Duodenal mucosa (tissue), 2 donors: ENCODE results near the gene DCC.

ENCODE experiments used
- H3K27ac ChIP-seq: one replicate; pipeline ENCODE4 v1.7.0; 2013; ENCODE audit warnings: low read depth, low read length
- H3K27me3 ChIP-seq, 2 donors: one replicate each; pipeline ENCODE4 v1.7.0; 2013; ENCODE audit warnings: low read length in 2 of 2, control low read depth in 1 of 2; ENCODE audit not compliant: insufficient read depth in 2 of 2, control insufficient read depth in 1 of 2
- H3K36me3 ChIP-seq, 2 donors: one replicate each; pipeline ENCODE4 v1.7.0; 2013; ENCODE audit warnings: low read length in 2 of 2, control low read depth in 1 of 2; ENCODE audit not compliant: insufficient read depth in 2 of 2, control insufficient read depth in 1 of 2
- H3K4me1 ChIP-seq, 2 donors: one replicate each; pipeline ENCODE4 v1.7.0; 2013; ENCODE audit warnings: low read length in 2 of 2, control low read depth in 1 of 2; ENCODE audit not compliant: insufficient read depth in 2 of 2, control insufficient read depth in 1 of 2
- H3K4me3 ChIP-seq, 2 donors: one replicate each; pipeline ENCODE4 v1.7.0; 2013; ENCODE audit warnings: low read length in 2 of 2, low read depth in 1 of 2
- H3K9ac ChIP-seq, 2 donors: one replicate each; pipeline ENCODE4 v1.7.0; 2013; ENCODE audit warnings: low read length in 2 of 2, low read depth in 1 of 2
- H3K9me3 ChIP-seq, 2 donors: one replicate each; pipeline ENCODE4 v1.7.0; 2013; ENCODE audit warnings: low read length in 2 of 2, control low read depth in 1 of 2; ENCODE audit not compliant: control insufficient read depth in 1 of 2

Gene DCC

GRCh38 chr18:52685316-52685715, 345.3 kb downstream of the DCC start:
- no peaks in the 10 kb centered on the region for H3K36me3 ChIP-seq

GRCh38 chr18:52691841-52692240, 351.8 kb downstream of the DCC start:
- Histone ChIP-seq H3K9ac (no peak overlapping the region), H3K36me3 (no peaks in the 10 kb centered on the region), H3K9me3 (no peaks in the 10 kb centered on the region), H3K4me3 (no peak overlapping the region), H3K4me1 (no peaks in the 10 kb centered on the region), H3K27me3 (no peaks in the 10 kb centered on the region), H3K27ac (no peak overlapping the region)

More at GRCh38 chr18:52685316-52685715, 345.3 kb downstream of the DCC start:
- Histone ChIP-seq H3K4me1 (no peaks in the 10 kb centered on the region), H3K9ac (no peak overlapping the region), H3K4me3 (no peak overlapping the region), H3K9me3 (no peaks in the 10 kb centered on the region), H3K27ac (no peak overlapping the region), H3K27me3 (no peaks in the 10 kb centered on the region)

- Histone ChIP-seq H3K4me1 (no peaks in the 10 kb centered on the region), H3K4me3 (no peak overlapping the region), H3K9ac (no peak overlapping the region), H3K36me3 (no peaks in the 10 kb centered on the region), H3K9me3 (no peaks in the 10 kb centered on the region), H3K27ac (no peak overlapping the region), H3K27me3 (no peaks in the 10 kb centered on the region)
These were observed 354.8 kb downstream of the DCC start for GRCh38 chr18:52694804-52695203.

GRCh38 chr18:52700116-52700515, 360.1 kb downstream of the DCC start:
- Histone ChIP-seq H3K27me3 (no peaks in the 10 kb centered on the region), H3K27ac (no peak overlapping the region), H3K9me3 (no peaks in the 10 kb centered on the region), H3K4me3 (no peak overlapping the region), H3K36me3 (no peaks in the 10 kb centered on the region), H3K4me1 (peaks cover 6 to 17% of the 10 kb centered on the region in 2 donors), H3K9ac (no peak overlapping the region)

- H3K4me1 ChIP-seq: peaks cover 6 to 17% of the 10 kb centered on the region in 2 donors
- no peaks in the 10 kb centered on the region for H3K36me3 ChIP-seq
- H3K9me3 ChIP-seq: no peaks in the 10 kb centered on the region
- H3K27me3 ChIP-seq: no peaks in the 10 kb centered on the region
- no peak overlapping the region for H3K27ac ChIP-seq
- H3K4me3 ChIP-seq: no peak overlapping the region
- H3K9ac ChIP-seq: no peak overlapping the region
These were observed 360.8 kb downstream of the DCC start for GRCh38 chr18:52700816-52701215.

GRCh38 chr18:52701219-52701935, 361.4 kb downstream of the DCC start:
- no peak overlapping the region for H3K9ac ChIP-seq
- no peak overlapping the region for H3K4me3 ChIP-seq
- H3K9me3 ChIP-seq: no peaks in the 10 kb centered on the region
- H3K27me3 ChIP-seq: no peaks in the 10 kb centered on the region
- H3K4me1 ChIP-seq: peaks cover 6 to 17% of the 10 kb centered on the region in 2 donors
- no peak overlapping the region for H3K27ac ChIP-seq
- no peaks in the 10 kb centered on the region for H3K36me3 ChIP-seq

GRCh38 chr18:52715421-52715820, 375.4 kb downstream of the DCC start:
- H3K27me3 ChIP-seq: no peaks in the 10 kb centered on the region
- H3K4me1 ChIP-seq: no peaks in the 10 kb centered on the region
- H3K9me3 ChIP-seq: no peaks in the 10 kb centered on the region
- no peak overlapping the region for H3K9ac ChIP-seq
- no peaks in the 10 kb centered on the region for H3K36me3 ChIP-seq
- no peak overlapping the region for H3K27ac ChIP-seq
- H3K4me3 ChIP-seq: no peak overlapping the region

- no peaks in the 10 kb centered on the region for H3K27me3 ChIP-seq
- no peak overlapping the region for H3K27ac ChIP-seq
- no peak overlapping the region for H3K4me3 ChIP-seq
- H3K9me3 ChIP-seq: no peaks in the 10 kb centered on the region
- no peaks in the 10 kb centered on the region for H3K4me1 ChIP-seq
- H3K36me3 ChIP-seq: no peaks in the 10 kb centered on the region
- H3K9ac ChIP-seq: no peak overlapping the region
These were observed 376.0 kb downstream of the DCC start for GRCh38 chr18:52715991-52716390.

- Histone ChIP-seq H3K9me3 (no peaks in the 10 kb centered on the region), H3K9ac (no peak overlapping the region), H3K4me3 (no peak overlapping the region), H3K27ac (no peak overlapping the region), H3K36me3 (no peaks in the 10 kb centered on the region), H3K4me1 (no peaks in the 10 kb centered on the region), H3K27me3 (no peaks in the 10 kb centered on the region)
These were observed 377.0 kb downstream of the DCC start for GRCh38 chr18:52716973-52717372.

- Histone ChIP-seq H3K9me3 (no peaks in the 10 kb centered on the region), H3K9ac (no peak overlapping the region), H3K4me3 (no peak overlapping the region), H3K27me3 (no peaks in the 10 kb centered on the region), H3K36me3 (no peaks in the 10 kb centered on the region), H3K4me1 (no peaks in the 10 kb centered on the region), H3K27ac (no peak overlapping the region)
These were observed 382.9 kb downstream of the DCC start for GRCh38 chr18:52722904-52723303.
